Cardiac septum (tissue), 1 donor: ENCODE data around the gene LCP2. TPM values are rescaled to one million over a fixed set of nuclear protein-coding genes. Genes with fewer than 3 reads are reported as not detected.

Experiments used
- DNase-seq: peaks from one replicate; pipeline ENCODE4 v3.0.0-alpha.2; 2020; ENCODE audit warnings: low spot score
- intact Hi-C: fragments of 100-400 bp; cut with DNase I; formaldehyde crosslinking; loops from one replicate; pipeline ENCODE4 v1.14.0; 2022
- total RNA-seq: library from RNA; stranded (reverse); fragmentation: NEBNext Ultra II Directional; extraction: Animal tissue kit (Norgen Biotek cat#: 25700); gene quantifications from one replicate; pipeline ENCODE4 v1.2.1, GENCODE V29; 2021
- donor health status: DM: no; HTN: no; CAD: no.

LCP2 gene
- total RNA-seq, 1 donor from 2014 or later = 6.2 TPM

GRCh38 chr5:170301981-170302652 lies 4.5 kb upstream of the LCP2 start:
- DNase-seq = no peak

GRCh38 chr5:170301149-170301548 lies 3.6 kb upstream of the LCP2 start:
- DNase-seq = no peak

More at GRCh38 chr5:170301981-170302652, 4.5 kb upstream of the LCP2 start:
- intact Hi-C loops = no loop called here

GRCh38 chr5:170300361-170301013 lies 2.9 kb upstream of the LCP2 start:
- peak; percentile 86 for DNase-seq
- intact Hi-C loops = no loop called here

More at GRCh38 chr5:170301149-170301548, 3.6 kb upstream of the LCP2 start:
- intact Hi-C loops = no loop called here

- no peak for DNase-seq
- intact Hi-C loops = no loop called here
These were observed 515 bp downstream of the LCP2 start for GRCh38 chr5:170296935-170297588.

GRCh38 chr5:170296036-170296934 lies 1.3 kb downstream of the LCP2 start:
- DNase-seq = no peak
- intact Hi-C loops = no loop called here

DNA sequence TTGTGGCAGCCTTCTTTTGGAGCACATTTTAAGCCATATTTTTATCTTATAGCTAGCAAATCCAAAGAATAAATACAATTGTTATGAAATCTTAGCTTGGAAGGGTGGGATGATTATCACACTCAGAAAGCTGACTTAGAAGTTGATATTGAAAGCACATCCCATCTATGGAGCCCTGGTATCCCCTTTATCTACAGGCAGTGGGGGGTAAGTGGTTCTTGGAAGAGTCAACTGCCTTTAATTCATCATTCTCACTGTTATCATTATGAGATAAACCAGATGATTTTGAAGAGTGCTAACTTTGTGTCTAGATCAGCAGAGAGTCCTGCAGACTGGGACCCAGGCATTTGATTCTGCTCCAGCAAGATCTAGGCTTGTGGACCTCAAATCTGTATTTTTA lies 3.0 kb downstream of the LCP2 start:
- no peak for DNase-seq
- intact Hi-C loops = no loop called here

GRCh38 chr5:170294057-170294456 lies 3.5 kb downstream of the LCP2 start:
- intact Hi-C loops = no loop called here

GRCh38 chr5:170293273-170293672 lies 4.3 kb downstream of the LCP2 start:
- DNase-seq = peak; percentile 94
- intact Hi-C loops = no loop called here

More at GRCh38 chr5:170294057-170294456, 3.5 kb downstream of the LCP2 start:
- DNase-seq = no peak

GRCh38 chr5:170292179-170293104 lies 5.1 kb downstream of the LCP2 start:
- intact Hi-C loops = no loop called here
- DNase-seq = no peak

DNA sequence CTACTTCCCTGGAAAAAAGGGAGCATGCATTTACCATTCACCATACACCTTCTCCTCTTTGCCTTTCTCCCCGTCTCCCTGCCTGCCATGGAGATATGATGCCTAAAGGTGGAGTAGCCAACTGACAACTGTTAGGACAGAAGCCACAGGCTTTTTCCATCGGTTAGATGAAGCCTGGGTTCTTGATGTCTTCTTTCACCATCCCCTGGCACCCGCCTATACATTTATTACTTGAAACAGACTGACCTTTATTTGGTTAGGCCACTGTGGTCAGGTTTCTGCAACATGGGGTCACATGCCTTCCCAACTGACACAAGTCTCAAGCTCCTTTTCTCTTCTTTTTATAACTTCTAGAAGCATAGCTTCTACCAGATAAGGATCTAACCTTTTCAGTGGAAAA lies 7.1 kb downstream of the LCP2 start:
- no peak for DNase-seq
- intact Hi-C loops = no loop called here

DNA sequence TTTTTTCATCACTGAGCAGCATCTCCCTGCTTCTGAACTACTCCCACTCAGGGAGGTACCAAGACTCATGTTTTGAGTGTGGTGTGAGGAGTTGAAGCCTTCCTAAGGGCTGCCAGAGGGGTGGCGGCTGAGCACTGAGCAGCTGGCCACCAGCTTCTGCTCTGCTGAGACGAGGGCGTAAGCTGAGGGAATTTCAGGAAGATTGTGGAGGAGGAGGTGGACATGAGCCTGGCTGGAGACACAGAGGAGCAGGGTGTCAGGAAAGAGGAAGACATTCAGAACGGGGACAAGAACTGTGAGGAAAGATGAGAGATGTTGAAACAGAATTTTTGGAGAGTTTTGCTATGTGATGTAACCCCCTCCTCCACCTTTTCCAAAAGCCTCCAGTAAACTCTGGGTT lies 7.8 kb downstream of the LCP2 start:
- no peak for DNase-seq
- intact Hi-C loops = no loop called here

- no peak for DNase-seq
- intact Hi-C loops = no loop called here
These were observed 8.5 kb downstream of the LCP2 start for GRCh38 chr5:170289121-170289520.

GRCh38 chr5:170288551-170288950 lies 9.0 kb downstream of the LCP2 start:
- intact Hi-C loops = no loop called here
- no peak for DNase-seq

GRCh38 chr5:170288151-170288550 lies 9.4 kb downstream of the LCP2 start:
- DNase-seq = no peak
- intact Hi-C loops = no loop called here

DNA sequence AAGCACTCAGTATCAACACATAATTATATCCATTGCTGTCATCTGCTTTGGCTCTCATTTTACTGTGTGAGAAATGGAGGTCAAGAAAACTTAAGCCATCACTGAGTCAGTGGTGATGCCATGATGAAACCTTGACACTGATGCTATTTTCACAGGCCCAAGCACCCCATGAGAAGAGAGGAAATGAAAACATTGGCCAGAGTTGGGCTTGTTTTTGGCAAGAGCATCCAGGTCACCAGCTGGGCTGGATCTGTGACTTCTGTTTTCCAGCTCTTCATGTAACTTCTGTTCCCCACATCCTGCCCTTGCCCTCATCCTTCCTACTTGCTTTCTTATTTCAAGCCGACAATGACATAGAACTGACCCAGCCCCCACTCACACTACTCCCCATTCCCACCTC lies 10.0 kb downstream of the LCP2 start:
- DNase-seq = no peak
- intact Hi-C loops = no loop called here

- intact Hi-C loops = no loop called here
- no peak for DNase-seq
These were observed 11.1 kb downstream of the LCP2 start for GRCh38 chr5:170286386-170286925.

DNA sequence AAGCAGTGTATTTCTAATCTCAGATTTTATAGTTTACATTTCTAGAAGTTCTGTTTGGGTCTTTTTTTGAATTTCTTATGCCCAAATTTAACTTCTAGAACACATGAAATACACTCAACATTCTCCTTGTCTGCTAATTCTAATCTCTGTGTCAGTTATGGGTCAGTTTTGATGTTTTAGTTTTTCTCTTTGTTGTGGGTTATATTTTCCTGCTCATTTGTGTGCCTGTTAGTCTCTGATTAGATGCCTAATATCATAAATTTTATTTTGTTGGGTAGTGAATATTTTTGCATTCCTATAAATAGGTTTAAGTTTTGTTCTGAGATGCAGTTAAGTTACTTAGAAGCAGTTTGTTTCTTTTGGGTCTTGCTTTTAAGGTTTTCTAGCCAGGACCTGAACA lies 12.4 kb downstream of the LCP2 start:
- intact Hi-C loops = no loop called here
- DNase-seq = no peak

- DNase-seq = no peak
- intact Hi-C loops = no loop called here
These were observed 13.3 kb downstream of the LCP2 start for GRCh38 chr5:170284231-170284630.

DNA sequence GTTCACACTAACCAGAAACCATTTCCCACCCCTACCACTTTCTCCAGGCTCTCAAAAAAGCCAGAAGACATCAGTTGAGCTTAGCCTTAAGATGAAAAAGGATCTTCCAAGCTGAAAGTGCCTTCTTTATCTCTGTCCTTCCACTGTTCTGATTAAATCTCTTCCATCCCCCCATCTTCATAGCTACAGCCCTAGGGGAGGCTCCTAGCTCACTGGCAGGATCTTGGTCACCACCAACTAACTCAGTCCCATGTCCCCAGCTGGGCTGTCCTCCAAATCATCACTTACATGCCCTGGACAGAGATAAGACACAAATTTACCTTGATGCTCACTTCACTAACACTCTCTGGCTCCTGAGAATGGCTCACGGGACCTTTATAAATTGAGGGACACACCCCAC lies 14.3 kb downstream of the LCP2 start:
- DNase-seq = no peak
- intact Hi-C loops = no loop called here
